ENCODE measurements around the gene TBC1D17. TPM values are rescaled to one million over a fixed set of nuclear protein-coding genes. Genes with fewer than 3 reads are reported as not detected.
A peak's percentile ranks its signal among the peaks of the same experiment; 100 is the strongest.

Gene TBC1D17
- total and polyA plus RNA-seq, 2 of the 13 experiments (the other 11 are each of a cell fraction or from before 2014, with no cell fraction given): 9.7 to 16.9 TPM

DNA sequence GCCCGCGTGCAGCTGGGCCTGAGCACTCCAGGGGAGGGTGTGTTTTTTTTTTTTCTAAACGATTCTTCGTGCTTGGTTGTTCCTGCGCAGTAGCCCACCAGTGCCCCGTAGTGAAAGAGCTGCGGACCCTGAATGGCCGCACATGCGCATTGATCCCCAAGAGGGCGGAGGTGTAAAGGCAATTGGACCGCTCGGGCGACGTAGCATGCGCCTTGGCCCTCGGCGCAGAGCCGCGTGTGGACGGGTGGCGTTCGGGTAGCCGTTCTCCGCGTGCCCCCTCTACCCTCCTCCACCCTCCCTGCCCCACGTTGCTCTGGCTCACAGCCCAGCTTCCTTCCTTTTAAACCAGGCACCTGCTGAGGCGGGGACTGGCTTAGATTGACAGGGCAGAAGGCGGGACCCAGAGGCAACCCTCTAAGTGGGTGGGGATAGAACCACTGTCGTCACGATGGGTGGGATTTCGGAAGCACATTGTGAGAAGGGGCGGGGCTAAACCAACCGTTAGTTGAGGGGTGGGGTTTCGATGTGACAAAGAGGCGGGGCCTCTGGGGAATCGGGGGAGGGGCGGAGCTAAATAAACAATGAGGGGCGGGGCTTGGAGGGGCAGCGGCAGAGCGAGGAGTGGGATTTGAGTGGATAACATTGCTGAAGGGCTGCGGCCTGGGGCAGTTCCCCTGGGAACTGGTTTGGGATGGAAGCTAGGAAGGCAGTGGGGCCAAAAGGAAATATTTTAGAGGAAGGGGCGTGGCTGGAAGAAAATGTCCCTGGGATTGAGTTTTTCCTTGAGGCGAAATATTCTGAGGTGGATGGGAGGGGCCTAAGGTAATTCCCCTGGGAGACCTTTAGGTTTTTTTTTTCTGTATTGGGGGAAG is 52.3 kb downstream of the TBC1D17 start (continued):
- TF ChIP-seq, protein P1, sequence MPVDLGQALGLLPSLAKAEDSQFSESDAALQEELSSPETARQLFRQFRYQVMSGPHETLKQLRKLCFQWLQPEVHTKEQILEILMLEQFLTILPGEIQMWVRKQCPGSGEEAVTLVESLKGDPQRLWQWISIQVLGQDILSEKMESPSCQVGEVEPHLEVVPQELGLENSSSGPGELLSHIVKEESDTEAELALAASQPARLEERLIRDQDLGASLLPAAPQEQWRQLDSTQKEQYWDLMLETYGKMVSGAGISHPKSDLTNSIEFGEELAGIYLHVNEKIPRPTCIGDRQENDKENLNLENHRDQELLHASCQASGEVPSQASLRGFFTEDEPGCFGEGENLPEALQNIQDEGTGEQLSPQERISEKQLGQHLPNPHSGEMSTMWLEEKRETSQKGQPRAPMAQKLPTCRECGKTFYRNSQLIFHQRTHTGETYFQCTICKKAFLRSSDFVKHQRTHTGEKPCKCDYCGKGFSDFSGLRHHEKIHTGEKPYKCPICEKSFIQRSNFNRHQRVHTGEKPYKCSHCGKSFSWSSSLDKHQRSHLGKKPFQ (CRISPR knock-in tag; IDR thresholded peaks at IDR 0.05; ENCODE audit: insufficient replicate concordance): peak; percentile 43
- TF ChIP-seq, protein P2, sequence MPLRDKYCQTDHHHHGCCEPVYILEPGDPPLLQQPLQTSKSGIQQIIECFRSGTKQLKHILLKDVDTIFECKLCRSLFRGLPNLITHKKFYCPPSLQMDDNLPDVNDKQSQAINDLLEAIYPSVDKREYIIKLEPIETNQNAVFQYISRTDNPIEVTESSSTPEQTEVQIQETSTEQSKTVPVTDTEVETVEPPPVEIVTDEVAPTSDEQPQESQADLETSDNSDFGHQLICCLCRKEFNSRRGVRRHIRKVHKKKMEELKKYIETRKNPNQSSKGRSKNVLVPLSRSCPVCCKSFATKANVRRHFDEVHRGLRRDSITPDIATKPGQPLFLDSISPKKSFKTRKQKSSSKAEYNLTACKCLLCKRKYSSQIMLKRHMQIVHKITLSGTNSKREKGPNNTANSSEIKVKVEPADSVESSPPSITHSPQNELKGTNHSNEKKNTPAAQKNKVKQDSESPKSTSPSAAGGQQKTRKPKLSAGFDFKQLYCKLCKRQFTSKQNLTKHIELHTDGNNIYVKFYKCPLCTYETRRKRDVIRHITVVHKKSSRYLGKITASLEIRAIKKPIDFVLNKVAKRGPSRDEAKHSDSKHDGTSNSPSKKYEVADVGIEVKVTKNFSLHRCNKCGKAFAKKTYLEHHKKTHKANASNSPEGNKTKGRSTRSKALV (CRISPR knock-in tag; IDR thresholded peaks at IDR 0.05): peak; percentile 74; the same call in 1 of the 2 replicates
- TF ChIP-seq ZSCAN21 (CRISPR knock-in tag; IDR thresholded peaks at IDR 0.05; ENCODE audit: borderline replicate concordance) (peak; percentile 91), ZNF75D (CRISPR knock-in tag; IDR thresholded peaks at IDR 0.05; ENCODE audit: borderline replicate concordance) (peak; percentile 3; the same call in 1 of the 2 replicates), ZNF543 (CRISPR knock-in tag; IDR thresholded peaks at IDR 0.05) (no peak; the same call in 1 of the 2 replicates), U2AF2 (IDR thresholded peaks at IDR 0.05; ENCODE audit: low read depth, low read length) (0 out of 2 replicates have a peak, but pooled peaks have one; percentile 59), MIXL1 (CRISPR knock-in tag; IDR thresholded peaks at IDR 0.05) (peak; percentile 64; the same call in 1 of the 2 replicates), SOX5 (CRISPR knock-in tag; IDR thresholded peaks at IDR 0.05; ENCODE audit: borderline replicate concordance) (peak; percentile 54; the same call in 1 of the 2 replicates), ZKSCAN1 (IDR thresholded peaks at IDR 0.05; ENCODE audit: low read length) (peak; percentile 28; the same call in 1 of the 2 replicates), RAD21 (CRISPR knock-in tag; IDR thresholded peaks at IDR 0.05) (peak; percentile 24; the same call in 1 of the 2 replicates), ZNF772 (CRISPR knock-in tag; IDR thresholded peaks at IDR 0.05) (peak; percentile 73), ZNF883 (CRISPR knock-in tag; IDR thresholded peaks at IDR 0.05; ENCODE audit: not compliant biosample characterization) (peak; percentile 74), HOXA7 (CRISPR knock-in tag; IDR thresholded peaks at IDR 0.05) (no peak)
- TF ChIP-seq, protein P3, sequence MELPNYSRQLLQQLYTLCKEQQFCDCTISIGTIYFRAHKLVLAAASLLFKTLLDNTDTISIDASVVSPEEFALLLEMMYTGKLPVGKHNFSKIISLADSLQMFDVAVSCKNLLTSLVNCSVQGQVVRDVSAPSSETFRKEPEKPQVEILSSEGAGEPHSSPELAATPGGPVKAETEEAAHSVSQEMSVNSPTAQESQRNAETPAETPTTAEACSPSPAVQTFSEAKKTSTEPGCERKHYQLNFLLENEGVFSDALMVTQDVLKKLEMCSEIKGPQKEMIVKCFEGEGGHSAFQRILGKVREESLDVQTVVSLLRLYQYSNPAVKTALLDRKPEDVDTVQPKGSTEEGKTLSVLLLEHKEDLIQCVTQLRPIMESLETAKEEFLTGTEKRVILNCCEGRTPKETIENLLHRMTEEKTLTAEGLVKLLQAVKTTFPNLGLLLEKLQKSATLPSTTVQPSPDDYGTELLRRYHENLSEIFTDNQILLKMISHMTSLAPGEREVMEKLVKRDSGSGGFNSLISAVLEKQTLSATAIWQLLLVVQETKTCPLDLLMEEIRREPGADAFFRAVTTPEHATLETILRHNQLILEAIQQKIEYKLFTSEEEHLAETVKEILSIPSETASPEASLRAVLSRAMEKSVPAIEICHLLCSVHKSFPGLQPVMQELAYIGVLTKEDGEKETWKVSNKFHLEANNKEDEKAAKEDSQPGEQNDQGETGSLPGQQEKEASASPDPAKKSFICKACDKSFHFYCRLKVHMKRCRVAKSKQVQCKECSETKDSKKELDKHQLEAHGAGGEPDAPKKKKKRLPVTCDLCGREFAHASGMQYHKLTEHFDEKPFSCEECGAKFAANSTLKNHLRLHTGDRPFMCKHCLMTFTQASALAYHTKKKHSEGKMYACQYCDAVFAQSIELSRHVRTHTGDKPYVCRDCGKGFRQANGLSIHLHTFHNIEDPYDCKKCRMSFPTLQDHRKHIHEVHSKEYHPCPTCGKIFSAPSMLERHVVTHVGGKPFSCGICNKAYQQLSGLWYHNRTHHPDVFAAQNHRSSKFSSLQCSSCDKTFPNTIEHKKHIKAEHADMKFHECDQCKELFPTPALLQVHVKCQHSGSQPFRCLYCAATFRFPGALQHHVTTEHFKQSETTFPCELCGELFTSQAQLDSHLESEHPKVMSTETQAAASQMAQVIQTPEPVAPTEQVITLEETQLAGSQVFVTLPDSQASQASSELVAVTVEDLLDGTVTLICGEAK (IDR thresholded peaks at IDR 0.05): no peak
- TF ChIP-seq, protein P3 (CRISPR knock-in tag; IDR thresholded peaks at IDR 0.05): peak; percentile 15; the same call in 1 of the 2 replicates
